GM12878 (cell line): ENCODE data around the gene ANKRD33. TPM values are rescaled to one million over a fixed set of nuclear protein-coding genes. Genes with fewer than 3 reads are reported as not detected.

Experiments used
- E4F1 ChIP-seq: fragments of 450-650 bp; IDR thresholded peaks from 2 replicates; pipeline ENCODE4 v1.6.1; 2018; ENCODE audit warnings: borderline replicate concordance, mild to moderate bottlenecking; ENCODE audit not compliant: partially characterized antibody
- ELK1 ChIP-seq: IDR thresholded peaks from 2 replicates; pipeline ENCODE4 v1.6.1; 2012; ENCODE audit warnings: low read depth, low read length, improper control_type of control experiment
- EP300 ChIP-seq, 2 experiments: fragments of 150-350 bp in 1 of 2; IDR thresholded peaks; 2 replicates each; pipeline ENCODE4 v1.6.1; 2011 to 2012; ENCODE audit warnings: low read depth in 2 of 2, low read length in 2 of 2, borderline replicate concordance in 1 of 2, improper control_type of control experiment in 1 of 2, inconsistent platforms in 1 of 2; ENCODE audit not compliant: control insufficient read depth in 1 of 2
- NFYB ChIP-seq: IDR thresholded peaks from 2 replicates; pipeline ENCODE4 v1.6.1; 2011; ENCODE audit warnings: low read depth, mild to moderate bottlenecking, low read length, improper control_type of control experiment, moderate library complexity; ENCODE audit not compliant: insufficient read depth
- SKIL ChIP-seq: fragments of 450-650 bp; IDR thresholded peaks from 2 replicates; pipeline ENCODE4 v1.6.1; 2017; ENCODE audit warnings: mild to moderate bottlenecking, low read depth, inconsistent platforms; ENCODE audit not compliant: poor library complexity, severe bottlenecking
- STAT3 ChIP-seq: IDR thresholded peaks from 2 replicates; pipeline ENCODE4 v1.6.1; 2011; ENCODE audit warnings: low read depth, low read length, improper control_type of control experiment
- USF2 ChIP-seq: IDR thresholded peaks from 2 replicates; pipeline ENCODE4 v1.6.1; 2011; ENCODE audit warnings: low read depth, low read length, improper control_type of control experiment, borderline replicate concordance
- ZBTB11 ChIP-seq: fragments of 450-650 bp; formaldehyde crosslinking; IDR thresholded peaks from 2 replicates; pipeline ENCODE4 v1.5.0; 2022; ENCODE audit warnings: mild to moderate bottlenecking, missing genetic modification characterization
- ZNF592 ChIP-seq: fragments of 450-650 bp; IDR thresholded peaks from 2 replicates; pipeline ENCODE4 v1.6.1; 2017; ENCODE audit warnings: mild to moderate bottlenecking, moderate library complexity
- polyA plus RNA-seq, 11 experiments: library from polyadenylated mRNA; depleted of rRNA in 4 of 11; unstranded in 6 of 11; stranded (reverse) in 5 of 11; fragments of >200 nt; fragmentation: Nextera tagmentation in 4 of 11; fragmentation: Illumina TruSeq in 1 of 11; extraction: Ambion mirVana in 4 of 11; extraction: Trizol in 1 of 11; gene quantifications; 1 replicate in 1 of 11; 2 replicates in 10 of 11; pipeline versions ENCODE4 v1.2.1 to v1.2.3, GENCODE V29; 2011 to 2016; ENCODE audit warnings: inconsistent platforms in 2 of 11, missing spikeins in 2 of 11, low read depth in 1 of 11
- total RNA-seq, 4 experiments: library from RNA; depleted of rRNA in 3 of 4; stranded (reverse); fragments of >200 nt in 3 of 4; fragmentation: Illumina TruSeq in 1 of 4; extraction: Trizol in 1 of 4; gene quantifications; 2 replicates each; pipeline versions ENCODE4 v1.2.1 to v1.2.3, GENCODE V29; 2013 to 2021

The ANKRD33 gene
- total and polyA plus RNA-seq, 10 of the 15 experiments (the other 5 are each of a cell fraction or from before 2014, with no cell fraction given): not detected

GRCh38 chr12:51869496-51869865 is 18.4 kb upstream of the ANKRD33 start (continued):
- TF ChIP-seq SKIL (no peak), STAT3 (no peak), ZNF592 (no peak), NFYB (no peak), E4F1 (no peak), USF2 (no peak), EP300 (IDR thresholded peaks at IDR 0.05; ENCODE audit: borderline replicate concordance in 1 of 2, control insufficient read depth in 1 of 2, low read depth in 2 of 2, low read length in 2 of 2) (no peak), ELK1 (no peak), ZBTB11 (no peak)
- TF ChIP-seq, all 136 proteins: peak for 0
